ENCODE data around the gene PIGK. TPM values are rescaled to one million over a fixed set of nuclear protein-coding genes. Genes with fewer than 3 reads are reported as not detected.
"Not testable (repeated sequence)": the region's sequence is repeated elsewhere in the genome, so short reads cannot be mapped to it uniquely, and the experiment has no call there.

Gene PIGK
- total and polyA plus RNA-seq, 12 donors = 3.4 to 44.5 (median 27.3) TPM

DNA sequence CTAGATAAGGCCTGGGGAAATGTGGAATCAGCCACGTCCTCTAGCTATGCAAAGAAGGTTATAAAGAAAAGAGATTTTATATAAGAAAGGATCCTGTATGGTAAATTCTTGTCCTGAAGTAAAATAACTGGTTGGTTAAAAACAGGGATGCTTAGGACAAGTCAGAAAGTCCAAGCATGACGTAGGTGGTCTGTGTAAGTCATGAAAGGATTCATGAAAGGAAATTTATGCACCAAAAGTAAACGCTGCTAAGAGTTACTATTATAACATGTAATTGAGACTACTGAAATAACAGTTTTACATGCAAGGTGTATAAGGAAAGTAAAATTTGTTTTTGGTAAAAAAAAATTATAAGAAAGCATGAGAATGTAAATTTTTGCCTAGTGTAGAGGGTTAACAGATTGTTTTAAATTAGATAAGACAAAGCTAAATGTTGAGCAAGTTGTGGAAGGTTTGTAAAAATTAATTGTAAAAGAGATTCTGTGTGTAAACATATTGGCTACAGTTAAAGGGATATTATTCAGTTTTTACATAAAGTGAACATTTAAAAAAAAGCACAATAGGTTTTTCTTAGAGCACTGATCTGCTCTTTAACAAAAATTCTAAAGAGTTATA lies 43.9 kb downstream of the PIGK start:
- peaks cover 0 to 10% (median 5%) of the 10 kb centered on the region in 3 donors for H3K9me3 ChIP-seq (replicated peaks in 1 of 3)
- 88 to 95% (median 92%) methylated on average over 3 of the region's 3 CpGs for WGBS, 4 donors
- H3K27me3 ChIP-seq = no peaks in the 10 kb centered on the region
- H3K36me3 ChIP-seq (replicated peaks in 1 of 2) = no peaks in the 10 kb centered on the region
- no peak overlapping the region for H3K27ac ChIP-seq
- TF ChIP-seq, protein P1, sequence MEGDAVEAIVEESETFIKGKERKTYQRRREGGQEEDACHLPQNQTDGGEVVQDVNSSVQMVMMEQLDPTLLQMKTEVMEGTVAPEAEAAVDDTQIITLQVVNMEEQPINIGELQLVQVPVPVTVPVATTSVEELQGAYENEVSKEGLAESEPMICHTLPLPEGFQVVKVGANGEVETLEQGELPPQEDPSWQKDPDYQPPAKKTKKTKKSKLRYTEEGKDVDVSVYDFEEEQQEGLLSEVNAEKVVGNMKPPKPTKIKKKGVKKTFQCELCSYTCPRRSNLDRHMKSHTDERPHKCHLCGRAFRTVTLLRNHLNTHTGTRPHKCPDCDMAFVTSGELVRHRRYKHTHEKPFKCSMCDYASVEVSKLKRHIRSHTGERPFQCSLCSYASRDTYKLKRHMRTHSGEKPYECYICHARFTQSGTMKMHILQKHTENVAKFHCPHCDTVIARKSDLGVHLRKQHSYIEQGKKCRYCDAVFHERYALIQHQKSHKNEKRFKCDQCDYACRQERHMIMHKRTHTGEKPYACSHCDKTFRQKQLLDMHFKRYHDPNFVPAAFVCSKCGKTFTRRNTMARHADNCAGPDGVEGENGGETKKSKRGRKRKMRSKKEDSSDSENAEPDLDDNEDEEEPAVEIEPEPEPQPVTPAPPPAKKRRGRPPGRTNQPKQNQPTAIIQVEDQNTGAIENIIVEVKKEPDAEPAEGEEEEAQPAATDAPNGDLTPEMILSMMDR (IDR thresholded peaks at IDR 0.05) = no peak
- TF ChIP-seq POLR2A (IDR thresholded peaks at IDR 0.05) = no peak
- H3K4me3 ChIP-seq = no peak overlapping the region
- no peaks in the 10 kb centered on the region for H3K4me1 ChIP-seq (replicated peaks in 1 of 2)
- DNase-seq = no peak
- intact Hi-C loops (cut with DNase I) = no loop called here

DNA sequence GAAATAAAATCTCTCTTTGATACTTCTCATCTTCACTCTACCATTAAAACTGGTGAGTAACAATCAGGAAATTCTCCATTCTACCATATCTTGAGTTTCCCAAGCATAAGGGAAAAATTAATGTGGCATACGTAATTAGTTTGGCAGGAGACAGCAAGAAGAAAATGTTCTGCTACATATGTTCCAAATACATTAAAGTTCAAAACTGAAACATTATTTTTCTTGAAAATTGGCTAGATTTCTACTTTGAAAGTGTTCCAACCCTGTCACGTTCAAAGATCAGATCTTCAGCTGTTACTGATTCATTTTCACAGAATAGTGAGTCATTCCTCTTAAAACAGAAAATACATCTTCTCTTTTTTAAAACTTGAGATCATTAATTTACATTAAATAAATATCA lies 48.5 kb downstream of the PIGK start:
- Histone ChIP-seq H3K36me3 (replicated peaks in 1 of 2) (no peaks in the 10 kb centered on the region), H3K4me3 (no peak overlapping the region), H3K9me3 (replicated peaks in 1 of 3) (peaks cover 0 to 9% (median 5%) of the 10 kb centered on the region in 3 donors), H3K27ac (no peak overlapping the region), H3K4me1 (replicated peaks in 1 of 2) (no peaks in the 10 kb centered on the region), H3K27me3 (no peaks in the 10 kb centered on the region)
- TF ChIP-seq, protein P1 (IDR thresholded peaks at IDR 0.05) = no peak
- TF ChIP-seq POLR2A (IDR thresholded peaks at IDR 0.05) = no peak
- no peak for DNase-seq
- intact Hi-C loops (cut with DNase I) = no loop called here
- WGBS, 4 donors = 43 to 64% (median 50%) methylated on average over 2 of the region's 2 CpGs

GRCh38 chr1:77168358-77168757 lies 50.9 kb downstream of the PIGK start:
- intact Hi-C loops (cut with DNase I) = no loop called here
- Histone ChIP-seq H3K36me3 (replicated peaks in 1 of 2) (no peaks in the 10 kb centered on the region), H3K27ac (no peak overlapping the region), H3K27me3 (no peaks in the 10 kb centered on the region), H3K4me1 (replicated peaks in 1 of 2) (no peaks in the 10 kb centered on the region), H3K4me3 (no peak overlapping the region), H3K9me3 (replicated peaks in 1 of 3) (no peaks in the 10 kb centered on the region)
- no peak for DNase-seq
- no peak for TF ChIP-seq POLR2A (IDR thresholded peaks at IDR 0.05)
- TF ChIP-seq, protein P1 (IDR thresholded peaks at IDR 0.05) = no peak
- 95 to 100% (median 99%) methylated on average over 1 of the region's 1 CpG for WGBS, 4 donors

GRCh38 chr1:77164434-77164944 lies 54.7 kb downstream of the PIGK start:
- TF ChIP-seq, protein P1 (IDR thresholded peaks at IDR 0.05) = no peak
- TF ChIP-seq POLR2A (IDR thresholded peaks at IDR 0.05) = no peak
- Histone ChIP-seq H3K36me3 (replicated peaks in 1 of 2) (no peaks in the 10 kb centered on the region), H3K27ac (no peak overlapping the region), H3K4me1 (replicated peaks in 1 of 2) (no peaks in the 10 kb centered on the region), H3K4me3 (no peak overlapping the region), H3K27me3 (no peaks in the 10 kb centered on the region), H3K9me3 (replicated peaks in 1 of 3) (no peaks in the 10 kb centered on the region)
- 86 to 90% (median 88%) methylated on average over 5 of the region's 5 CpGs for WGBS, 4 donors
- intact Hi-C loops (cut with DNase I) = no loop called here
- no peak for DNase-seq

DNA sequence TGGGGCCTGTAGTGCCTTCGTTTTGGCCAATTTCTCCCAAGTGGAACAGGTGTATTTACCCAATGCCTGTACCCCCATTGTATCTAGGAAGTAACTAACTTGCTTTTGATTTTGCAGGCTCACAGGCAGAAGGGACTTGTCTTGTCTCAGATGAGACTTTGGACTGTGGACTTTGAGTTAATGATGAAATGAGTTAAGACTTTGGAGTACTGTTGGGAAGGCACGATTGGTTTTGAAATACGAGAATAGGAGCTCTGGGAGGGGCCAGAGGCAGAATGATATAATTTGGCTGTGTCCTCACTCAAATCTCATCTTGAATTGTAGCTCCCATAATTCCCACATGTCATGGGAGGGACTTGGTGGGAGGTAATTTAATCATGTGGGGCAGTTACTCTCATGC lies 59.5 kb downstream of the PIGK start:
- intact Hi-C loops (cut with DNase I); H3K9me3 ChIP-seq (replicated peaks in 1 of 3); H3K4me3 ChIP-seq; DNase-seq; H3K36me3 ChIP-seq (replicated peaks in 1 of 2); H3K4me1 ChIP-seq (replicated peaks in 1 of 2); H3K27me3 ChIP-seq; H3K27ac ChIP-seq: not testable (repeated sequence)
- 91 to 98% (median 94%) methylated on average over 3 of the region's 3 CpGs for WGBS, 4 donors
